K562 (cell line): Measurements from ENCODE around the gene TACC3. TPM values are rescaled to one million over a fixed set of nuclear protein-coding genes. Genes with fewer than 3 reads are reported as not detected.

ENCODE experiments used
- CEBPB ChIP-seq: fragments of 450-650 bp; IDR thresholded peaks from 2 replicates; pipeline ENCODE4 v1.6.1; 2016; ENCODE audit warnings: missing genetic modification characterization, missing compliant biosample characterization
- CEBPZ ChIP-seq: fragments of 150-350 bp; IDR thresholded peaks from 2 replicates; pipeline ENCODE4 v1.6.1; 2014; ENCODE audit warnings: low read depth, mild to moderate bottlenecking, low read length, borderline replicate concordance
- E2F4 ChIP-seq: sonication (generic); formaldehyde crosslinking; IDR thresholded peaks from 2 replicates; pipeline ENCODE4 v1.8.0; 2022; ENCODE audit warnings: mild to moderate bottlenecking, low read depth, missing genetic modification reagents
- IRF1 ChIP-seq: sonication (generic); formaldehyde crosslinking; IDR thresholded peaks from 2 replicates; pipeline ENCODE4 v1.8.0; 2022; ENCODE audit warnings: missing genetic modification reagents, mild to moderate bottlenecking, borderline replicate concordance
- SMAD4 ChIP-seq: fragments of 250-450 bp; sonication (Bioruptor Pico); conservative IDR thresholded peaks from 2 replicates; pipeline ENCODE4 v1.8.0; 2021; ENCODE audit warnings: inconsistent platforms, mild to moderate bottlenecking, moderate library complexity
- ZFP36 ChIP-seq: fragments of 150-350 bp; IDR thresholded peaks from 2 replicates; pipeline ENCODE4 v1.6.1; 2018; ENCODE audit warnings: low read length, low read depth; ENCODE audit not compliant: partially characterized antibody
- ZHX1 ChIP-seq: fragments of 150-350 bp; conservative IDR thresholded peaks from 2 replicates; pipeline ENCODE4 v1.6.1; 2014; ENCODE audit warnings: low read length
- polyA plus RNA-seq, 8 experiments: library from polyadenylated mRNA; depleted of rRNA in 4 of 8; stranded (reverse) in 5 of 8; unstranded in 3 of 8; fragments of >200 nt; fragmentation: Nextera tagmentation in 2 of 8; fragmentation: Illumina TruSeq in 1 of 8; extraction: Ambion mirVana in 2 of 8; extraction: Trizol in 1 of 8; gene quantifications; 2 replicates each; pipeline versions ENCODE4 v1.2.1 to v1.2.3, GENCODE V29; 2011 to 2014; ENCODE audit warnings: inconsistent platforms in 1 of 8, missing spikeins in 1 of 8
- total RNA-seq, 7 experiments: library from RNA; depleted of rRNA in 6 of 7; stranded (reverse); fragments of >200 nt in 6 of 7; fragmentation: Illumina TruSeq in 2 of 7; extraction: Trizol in 2 of 7; gene quantifications; 2 replicates each; pipeline versions ENCODE4 v1.2.1 to v1.2.3, GENCODE V29; 2011 to 2021; ENCODE audit warnings: low replicate concordance in 1 of 7
- TF ChIP-seq, protein P1 (sequence below): fragments of 450-650 bp; IDR thresholded peaks from 2 replicates; pipeline ENCODE4 v1.6.1; 2016; ENCODE audit warnings: low read depth

Gene TACC3
- total and polyA plus RNA-seq, 9 of the 15 experiments (the other 6 are each of a cell fraction or from before 2014, with no cell fraction given): 1.9 to 122 (median 55.6) TPM

- TF ChIP-seq, protein P1, sequence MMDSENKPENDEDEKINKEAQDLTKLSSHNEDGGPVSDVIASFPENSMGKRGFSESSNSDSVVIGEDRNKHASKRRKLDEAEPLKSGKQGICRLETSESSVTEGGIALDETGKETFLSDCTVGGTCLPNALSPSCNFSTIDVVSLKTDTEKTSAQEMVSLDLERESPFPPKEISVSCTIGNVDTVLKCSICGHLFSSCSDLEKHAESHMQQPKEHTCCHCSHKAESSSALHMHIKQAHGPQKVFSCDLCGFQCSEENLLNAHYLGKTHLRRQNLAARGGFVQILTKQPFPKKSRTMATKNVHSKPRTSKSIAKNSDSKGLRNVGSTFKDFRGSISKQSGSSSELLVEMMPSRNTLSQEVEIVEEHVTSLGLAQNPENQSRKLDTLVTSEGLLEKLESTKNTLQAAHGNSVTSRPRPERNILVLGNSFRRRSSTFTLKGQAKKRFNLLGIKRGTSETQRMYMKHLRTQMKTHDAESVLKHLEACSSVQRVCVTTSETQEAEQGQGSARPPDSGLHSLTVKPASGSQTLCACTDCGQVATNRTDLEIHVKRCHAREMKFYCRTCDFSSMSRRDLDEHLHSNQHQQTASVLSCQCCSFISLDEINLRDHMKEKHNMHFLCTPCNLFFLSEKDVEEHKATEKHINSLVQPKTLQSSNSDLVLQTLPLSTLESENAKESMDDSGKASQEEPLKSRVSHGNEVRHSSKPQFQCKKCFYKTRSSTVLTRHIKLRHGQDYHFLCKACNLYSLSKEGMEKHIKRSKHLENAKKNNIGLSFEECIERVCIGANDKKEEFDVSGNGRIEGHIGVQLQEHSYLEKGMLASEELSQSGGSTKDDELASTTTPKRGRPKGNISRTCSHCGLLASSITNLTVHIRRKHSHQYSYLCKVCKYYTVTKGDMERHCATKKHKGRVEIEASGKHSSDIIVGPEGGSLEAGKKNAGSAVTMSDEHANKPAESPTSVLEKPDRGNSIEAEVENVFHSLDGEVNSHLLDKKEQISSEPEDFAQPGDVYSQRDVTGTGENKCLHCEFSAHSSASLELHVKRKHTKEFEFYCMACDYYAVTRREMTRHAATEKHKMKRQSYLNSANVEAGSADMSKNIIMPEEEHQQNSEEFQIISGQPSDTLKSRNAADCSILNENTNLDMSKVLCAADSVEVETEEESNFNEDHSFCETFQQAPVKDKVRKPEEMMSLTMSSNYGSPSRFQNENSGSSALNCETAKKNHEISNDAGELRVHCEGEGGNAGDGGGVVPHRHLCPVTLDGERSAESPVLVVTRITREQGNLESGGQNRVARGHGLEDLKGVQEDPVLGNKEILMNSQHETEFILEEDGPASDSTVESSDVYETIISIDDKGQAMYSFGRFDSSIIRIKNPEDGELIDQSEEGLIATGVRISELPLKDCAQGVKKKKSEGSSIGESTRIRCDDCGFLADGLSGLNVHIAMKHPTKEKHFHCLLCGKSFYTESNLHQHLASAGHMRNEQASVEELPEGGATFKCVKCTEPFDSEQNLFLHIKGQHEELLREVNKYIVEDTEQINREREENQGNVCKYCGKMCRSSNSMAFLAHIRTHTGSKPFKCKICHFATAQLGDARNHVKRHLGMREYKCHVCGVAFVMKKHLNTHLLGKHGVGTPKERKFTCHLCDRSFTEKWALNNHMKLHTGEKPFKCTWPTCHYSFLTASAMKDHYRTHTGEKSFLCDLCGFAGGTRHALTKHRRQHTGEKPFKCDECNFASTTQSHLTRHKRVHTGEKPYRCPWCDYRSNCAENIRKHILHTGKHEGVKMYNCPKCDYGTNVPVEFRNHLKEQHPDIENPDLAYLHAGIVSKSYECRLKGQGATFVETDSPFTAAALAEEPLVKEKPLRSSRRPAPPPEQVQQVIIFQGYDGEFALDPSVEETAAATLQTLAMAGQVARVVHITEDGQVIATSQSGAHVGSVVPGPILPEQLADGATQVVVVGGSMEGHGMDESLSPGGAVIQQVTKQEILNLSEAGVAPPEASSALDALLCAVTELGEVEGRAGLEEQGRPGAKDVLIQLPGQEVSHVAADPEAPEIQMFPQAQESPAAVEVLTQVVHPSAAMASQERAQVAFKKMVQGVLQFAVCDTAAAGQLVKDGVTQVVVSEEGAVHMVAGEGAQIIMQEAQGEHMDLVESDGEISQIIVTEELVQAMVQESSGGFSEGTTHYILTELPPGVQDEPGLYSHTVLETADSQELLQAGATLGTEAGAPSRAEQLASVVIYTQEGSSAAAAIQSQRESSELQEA: peak; percentile 66
- TF ChIP-seq SMAD4 (CRISPR knock-in tag) (0 out of 2 replicates have a peak, but pooled peaks have one; percentile 26), IRF1 (CRISPR knock-in tag) (no peak), CEBPZ (no peak), CEBPB (tag) (peak; percentile 96), ZFP36 (peak; percentile 92), ZHX1 (no peak), E2F4 (CRISPR knock-in tag) (no peak)
Measured at GRCh38 chr4:1693131-1693896, 28.0 kb upstream of the TACC3 start (continued).
